HEK293T (cell line): ENCODE measurements around the gene PRSS53.

Source experiments
- ARNT ChIP-seq: fragments of 450-650 bp; IDR thresholded peaks from 2 replicates; pipeline ENCODE4 v1.6.1; 2017; ENCODE audit warnings: mild to moderate bottlenecking
- BHLHE40 ChIP-seq: fragments of 450-650 bp; IDR thresholded peaks from 2 replicates; pipeline ENCODE4 v1.6.1; 2016; ENCODE audit warnings: mild to moderate bottlenecking, moderate library complexity, borderline replicate concordance
- ELF4 ChIP-seq: fragments of 450-650 bp; IDR thresholded peaks from 2 replicates; pipeline ENCODE4 v1.6.1; 2017; ENCODE audit warnings: antibody characterized with exemption
- FOXA1 ChIP-seq: fragments of 450-650 bp; IDR thresholded peaks from 2 replicates; pipeline ENCODE4 v1.6.1; 2016; ENCODE audit warnings: mild to moderate bottlenecking
- FOXM1 ChIP-seq: fragments of 450-650 bp; IDR thresholded peaks from 2 replicates; pipeline ENCODE4 v1.6.1; 2017; ENCODE audit warnings: mild to moderate bottlenecking, borderline replicate concordance
- L3MBTL2 ChIP-seq: fragments of 450-650 bp; conservative IDR thresholded peaks from 2 replicates; pipeline ENCODE4 v1.6.1; 2016; ENCODE audit warnings: mild to moderate bottlenecking
- NFRKB ChIP-seq: fragments of 450-650 bp; IDR thresholded peaks from 2 replicates; pipeline ENCODE4 v1.6.1; 2016; ENCODE audit warnings: mild to moderate bottlenecking, moderate library complexity
- SP1 ChIP-seq: fragments of 450-650 bp; IDR thresholded peaks from 2 replicates; pipeline ENCODE4 v1.6.1; 2017
- SUZ12 ChIP-seq: fragments of 450-650 bp; IDR thresholded peaks from 2 replicates; pipeline ENCODE4 v1.6.1; 2016; ENCODE audit warnings: mild to moderate bottlenecking
- TARDBP ChIP-seq: fragments of 450-650 bp; IDR thresholded peaks from 2 replicates; pipeline ENCODE4 v1.6.1; 2016

GRCh38 chr16:31077024-31077423 lies 11.7 kb downstream of the PRSS53 start:
- TF ChIP-seq FOXA1: no peak
- no peak for TF ChIP-seq ELF4
- no peak for TF ChIP-seq SUZ12
- TF ChIP-seq BHLHE40: no peak
- no peak for TF ChIP-seq NFRKB
- TF ChIP-seq FOXM1: no peak
- TF ChIP-seq TARDBP: no peak
- no peak for TF ChIP-seq ARNT
- TF ChIP-seq SP1: no peak
- no peak for TF ChIP-seq L3MBTL2
